ENCODE results near the gene CTTN. TPM values are rescaled to one million over a fixed set of nuclear protein-coding genes. Genes with fewer than 3 reads are reported as not detected.

The CTTN gene
- total RNA-seq, 8 experiments from 2014 or later = 49.9 to 376 (median 120) TPM

GRCh38 chr11:70456921-70457532 is 58.7 kb downstream of the CTTN start:
- ATAC-seq (replicated peaks in 6 of 8) = peak; percentile 68 to 92 (median 86)

GRCh38 chr11:70458736-70459135 is 60.4 kb downstream of the CTTN start:
- Histone ChIP-seq H3K4me3 (no peak overlapping the region), H3K4me1 (replicated peaks in 1 of 2) (peaks cover 18 to 25% of the 10 kb centered on the region in 2 donors), H3K27ac (no peak overlapping the region)
- no peak for ATAC-seq (replicated peaks in 6 of 8)
- in situ Hi-C loops (cut with MboI; ENCODE audit: low pct_unique_long_range_greater_than_20kb in 2 of 9, low sequenced_read_pairs in 9 of 9, unreplicated experiment in 9 of 9) = loop anchor here in 8 of 9 experiments (10.0 to 25.0 kb wide), 3 partner anchors 296 to 979 kb away; partner anchors contain the start of gene DHCR7 (in 1 of the 8)
- WGBS, 10 experiments = 20 to 100% (median 79%) methylated on average over 1 to 2 of the region's 2 CpGs; no CpG with 5 or more reads in 1 of the 10 experiments

More at GRCh38 chr11:70456921-70457532, 58.7 kb downstream of the CTTN start:
- Histone ChIP-seq H3K4me1 (replicated peaks in 1 of 2) (peaks cover 18 to 25% of the 10 kb centered on the region in 2 donors), H3K27ac (no peak overlapping the region), H3K4me3 (no peak overlapping the region)
- 0 to 100% (median 58%) methylated on average over 2 to 5 of the region's 31 CpGs; no CpG with 5 or more reads in 3 of the 10 experiments for WGBS, 10 experiments
- in situ Hi-C loops (cut with MboI; ENCODE audit: low pct_unique_long_range_greater_than_20kb in 2 of 9, low sequenced_read_pairs in 9 of 9, unreplicated experiment in 9 of 9) = loop anchor here in 8 of 9 experiments (10.0 to 25.0 kb wide), 3 partner anchors 298 to 980 kb away; partner anchors contain the start of gene DHCR7 (in 1 of the 8)

- H3K27ac ChIP-seq = no peak overlapping the region
- in situ Hi-C loops (cut with MboI; ENCODE audit: low pct_unique_long_range_greater_than_20kb in 2 of 9, low sequenced_read_pairs in 9 of 9, unreplicated experiment in 9 of 9) = loop anchor here in 7 of 9 experiments (25.0 kb wide), 2 partner anchors 302 to 977 kb away; partner anchors contain the start of gene DHCR7 (in 1 of the 7)
- H3K4me1 ChIP-seq (replicated peaks in 1 of 2) = peaks cover 23 to 35% of the 10 kb centered on the region in 2 donors
- WGBS, 10 experiments = 77 to 90% (median 80%) methylated on average over 2 of the region's 4 CpGs; no CpG with 5 or more reads in 7 of the 10 experiments
- ATAC-seq (replicated peaks in 6 of 8) = peak in 4 of 8 experiments; percentile 11 to 17 (median 14)
- no peak overlapping the region for H3K4me3 ChIP-seq
Observed at GRCh38 chr11:70460111-70460510, 61.8 kb downstream of the CTTN start.

GRCh38 chr11:70460964-70461363 is 62.6 kb downstream of the CTTN start:
- H3K4me3 ChIP-seq = no peak overlapping the region
- no peak overlapping the region for H3K27ac ChIP-seq
- WGBS, 10 experiments = 50 to 100% (median 80%) methylated on average over 1 to 3 of the region's 10 CpGs; no CpG with 5 or more reads in 3 of the 10 experiments
- peaks cover 15 to 28% of the 10 kb centered on the region in 2 donors for H3K4me1 ChIP-seq (replicated peaks in 1 of 2)
- in situ Hi-C loops (cut with MboI; ENCODE audit: low pct_unique_long_range_greater_than_20kb in 2 of 9, low sequenced_read_pairs in 9 of 9, unreplicated experiment in 9 of 9) = loop anchor here in 7 of 9 experiments (25.0 kb wide), 2 partner anchors 301 to 976 kb away; partner anchors contain the start of gene DHCR7 (in 1 of the 7)
- ATAC-seq (replicated peaks in 6 of 8) = peak in 2 of 8 experiments; percentile 41 to 56

GRCh38 chr11:70462818-70463477 is 64.6 kb downstream of the CTTN start:
- in situ Hi-C loops (cut with MboI; ENCODE audit: low pct_unique_long_range_greater_than_20kb in 2 of 9, low sequenced_read_pairs in 9 of 9, unreplicated experiment in 9 of 9) = loop anchor here in 7 of 9 experiments (25.0 kb wide), 2 partner anchors 299 to 974 kb away; partner anchors contain the start of gene DHCR7 (in 1 of the 7)
- H3K4me3 ChIP-seq = no peak overlapping the region
- no peak overlapping the region for H3K27ac ChIP-seq
- no peak for ATAC-seq (replicated peaks in 6 of 8)
- H3K4me1 ChIP-seq (replicated peaks in 1 of 2) = peaks cover 12 to 16% of the 10 kb centered on the region in 2 donors
- WGBS, 10 experiments = 79 to 100% (median 96%) methylated on average over 1 to 5 of the region's 12 CpGs; no CpG with 5 or more reads in 6 of the 10 experiments

GRCh38 chr11:70463478-70464255 is 65.3 kb downstream of the CTTN start:
- Histone ChIP-seq H3K27ac (no peak overlapping the region), H3K4me1 (replicated peaks in 1 of 2) (peaks cover 12 to 16% of the 10 kb centered on the region in 2 donors), H3K4me3 (no peak overlapping the region)
- no peak for ATAC-seq (replicated peaks in 6 of 8)
- 87% methylated on average over 3 of the region's 61 CpGs; no CpG with 5 or more reads in 9 of the 10 experiments for WGBS, 10 experiments
- in situ Hi-C loops (cut with MboI; ENCODE audit: low pct_unique_long_range_greater_than_20kb in 2 of 9, low sequenced_read_pairs in 9 of 9, unreplicated experiment in 9 of 9) = loop anchor here in 7 of 9 experiments (25.0 kb wide), 2 partner anchors 299 to 974 kb away; partner anchors contain the start of gene DHCR7 (in 1 of the 7)

GRCh38 chr11:70464509-70465361 is 66.4 kb downstream of the CTTN start:
- in situ Hi-C loops (cut with MboI; ENCODE audit: low pct_unique_long_range_greater_than_20kb in 2 of 9, low sequenced_read_pairs in 9 of 9, unreplicated experiment in 9 of 9) = loop anchor here in 7 of 9 experiments (25.0 kb wide), 2 partner anchors 298 to 973 kb away; partner anchors contain the start of gene DHCR7 (in 1 of the 7)
- Histone ChIP-seq H3K4me1 (replicated peaks in 1 of 2) (peaks cover 12 to 19% of the 10 kb centered on the region in 2 donors), H3K27ac (no peak overlapping the region), H3K4me3 (no peak overlapping the region)
- ATAC-seq (replicated peaks in 6 of 8) = peak in 5 of 8 experiments; percentile 22 to 63 (median 58)
- WGBS, 10 experiments = 80 to 100% (median 92%) methylated on average over 1 to 2 of the region's 20 CpGs; no CpG with 5 or more reads in 6 of the 10 experiments

- peaks cover 12 to 14% of the 10 kb centered on the region in 2 donors for H3K4me1 ChIP-seq (replicated peaks in 1 of 2)
- no peak overlapping the region for H3K27ac ChIP-seq
- in situ Hi-C loops (cut with MboI; ENCODE audit: low pct_unique_long_range_greater_than_20kb in 2 of 9, low sequenced_read_pairs in 9 of 9, unreplicated experiment in 9 of 9) = loop anchor here in 7 of 9 experiments (25.0 kb wide), 2 partner anchors 296 to 971 kb away; partner anchors contain the start of gene DHCR7 (in 1 of the 7)
- 36 to 89% (median 78%) methylated on average over 2 to 4 of the region's 10 CpGs; no CpG with 5 or more reads in 4 of the 10 experiments for WGBS, 10 experiments
- H3K4me3 ChIP-seq = no peak overlapping the region
- ATAC-seq (replicated peaks in 6 of 8) = peak in 3 of 8 experiments; percentile 25 to 57 (median 36)
Observed at GRCh38 chr11:70466154-70466553, 67.8 kb downstream of the CTTN start.

GRCh38 chr11:70466596-70466995 is 68.3 kb downstream of the CTTN start:
- H3K4me3 ChIP-seq = no peak overlapping the region
- in situ Hi-C loops (cut with MboI; ENCODE audit: low pct_unique_long_range_greater_than_20kb in 2 of 9, low sequenced_read_pairs in 9 of 9, unreplicated experiment in 9 of 9) = loop anchor here in 7 of 9 experiments (25.0 kb wide), 2 partner anchors 296 to 971 kb away; partner anchors contain the start of gene DHCR7 (in 1 of the 7)
- H3K4me1 ChIP-seq (replicated peaks in 1 of 2) = peaks cover 12 to 14% of the 10 kb centered on the region in 2 donors
- 20 to 96% (median 63%) methylated on average over 1 to 4 of the region's 8 CpGs; no CpG with 5 or more reads in 6 of the 10 experiments for WGBS, 10 experiments
- ATAC-seq (replicated peaks in 6 of 8) = peak in 3 of 8 experiments; percentile 1 to 5 (median 2)
- H3K27ac ChIP-seq = no peak overlapping the region

GRCh38 chr11:70467201-70468085 is 69.1 kb downstream of the CTTN start:
- peaks cover 12 to 14% of the 10 kb centered on the region in 2 donors for H3K4me1 ChIP-seq (replicated peaks in 1 of 2)
- 10 to 60% (median 28%) methylated on average over 4 to 15 of the region's 20 CpGs for WGBS, 10 experiments
- no peak overlapping the region for H3K27ac ChIP-seq
- no peak overlapping the region for H3K4me3 ChIP-seq
- ATAC-seq (replicated peaks in 6 of 8) = peak; percentile 42 to 77 (median 69)
- in situ Hi-C loops (cut with MboI; ENCODE audit: low pct_unique_long_range_greater_than_20kb in 2 of 9, low sequenced_read_pairs in 9 of 9, unreplicated experiment in 9 of 9) = loop anchor here in 7 of 9 experiments (25.0 kb wide), 2 partner anchors 295 to 970 kb away; partner anchors contain the start of gene DHCR7 (in 1 of the 7)
